ENCODE measurements around the gene DCXR. TPM values are rescaled to one million over a fixed set of nuclear protein-coding genes. Genes with fewer than 3 reads are reported as not detected.

Gene DCXR
- total RNA-seq, 1 donor from 2014 or later = 61.0 TPM

GRCh38 chr17:82055965-82056728 is 18.6 kb upstream of the DCXR start:
- DNase-seq (ENCODE audit: extremely low read depth, low read depth, low spot score) = no peak

GRCh38 chr17:82055023-82055964 is 17.8 kb upstream of the DCXR start:
- DNase-seq (ENCODE audit: extremely low read depth, low read depth, low spot score) = no peak

- no peak for DNase-seq (ENCODE audit: extremely low read depth, low read depth, low spot score)
Measured at GRCh38 chr17:82054351-82055022, 17.0 kb upstream of the DCXR start.

GRCh38 chr17:82053556-82054263 is 16.2 kb upstream of the DCXR start:
- DNase-seq (ENCODE audit: extremely low read depth, low read depth, low spot score) = no peak

- no peak for DNase-seq (ENCODE audit: extremely low read depth, low read depth, low spot score)
Measured at GRCh38 chr17:82053130-82053529, 15.6 kb upstream of the DCXR start.

- DNase-seq (ENCODE audit: extremely low read depth, low read depth, low spot score) = no peak
Measured at GRCh38 chr17:82052638-82053059, 15.2 kb upstream of the DCXR start.

- no peak for DNase-seq (ENCODE audit: extremely low read depth, low read depth, low spot score)
Measured at GRCh38 chr17:82051776-82052637, 14.5 kb upstream of the DCXR start, which contains the start of the genes GPS1 and RFNG. Gene GPS1 (plus strand): TSS chr17:82051898. CDS start chr17:82051932, 34 bp downstream. Gene RFNG (minus strand): TSS chr17:82051811. CDS start chr17:82051766, 45 bp downstream.

GRCh38 chr17:82050761-82051641 is 13.5 kb upstream of the DCXR start:
- no peak for DNase-seq (ENCODE audit: extremely low read depth, low read depth, low spot score)

GRCh38 chr17:82050152-82050760 is 12.8 kb upstream of the DCXR start:
- DNase-seq (ENCODE audit: extremely low read depth, low read depth, low spot score) = no peak

- DNase-seq (ENCODE audit: extremely low read depth, low read depth, low spot score) = no peak
Measured at GRCh38 chr17:82049521-82049971, 12.0 kb upstream of the DCXR start.

- no peak for DNase-seq (ENCODE audit: extremely low read depth, low read depth, low spot score)
Measured at GRCh38 chr17:82049106-82049505, 11.6 kb upstream of the DCXR start.

- no peak for DNase-seq (ENCODE audit: extremely low read depth, low read depth, low spot score)
Measured at GRCh38 chr17:82048571-82048971, 11.1 kb upstream of the DCXR start.

GRCh38 chr17:82047914-82048570 is 10.5 kb upstream of the DCXR start:
- no peak for DNase-seq (ENCODE audit: extremely low read depth, low read depth, low spot score)

- no peak for DNase-seq (ENCODE audit: extremely low read depth, low read depth, low spot score)
Measured at GRCh38 chr17:82047379-82047778, 9.9 kb upstream of the DCXR start.

GRCh38 chr17:82046903-82047302 is 9.4 kb upstream of the DCXR start:
- no peak for DNase-seq (ENCODE audit: extremely low read depth, low read depth, low spot score)

- no peak for DNase-seq (ENCODE audit: extremely low read depth, low read depth, low spot score)
Measured at GRCh38 chr17:82045936-82046484, 8.5 kb upstream of the DCXR start.

- DNase-seq (ENCODE audit: extremely low read depth, low read depth, low spot score) = no peak
Measured at GRCh38 chr17:82043507-82043906, 6.0 kb upstream of the DCXR start.

Measured in glomerular endothelial cell (primary cell).